HFFc6 (cell line): Measurements from ENCODE around the gene SLC28A1. TPM values are rescaled to one million over a fixed set of nuclear protein-coding genes. Genes with fewer than 3 reads are reported as not detected.

Experiments used
- DNase-seq: peaks from one replicate; pipeline ENCODE4 v3.0.0-alpha.2; 2018
- H3K27ac Mint-ChIP-seq: 2 replicates; pipeline ENCODE4 v1.8.0; 2020; ENCODE audit warnings: mild to moderate bottlenecking, mixed read lengths
- H3K27me3 Mint-ChIP-seq: 2 replicates; pipeline ENCODE4 v1.8.0; 2021; ENCODE audit warnings: mild to moderate bottlenecking, moderate library complexity, mixed read lengths; ENCODE audit not compliant: insufficient read depth
- H3K36me3 Mint-ChIP-seq: 2 replicates; pipeline ENCODE4 v1.8.0; 2021; ENCODE audit warnings: low read depth, mixed read lengths
- H3K4me1 Mint-ChIP-seq: 2 replicates; pipeline ENCODE4 v1.8.0; 2020; ENCODE audit warnings: low read depth, mixed read lengths
- H3K4me3 Mint-ChIP-seq: 2 replicates; pipeline ENCODE4 v1.8.0; 2020; ENCODE audit warnings: mild to moderate bottlenecking, moderate library complexity, mixed read lengths
- H3K9me3 Mint-ChIP-seq: 2 replicates; pipeline ENCODE4 v1.8.0; 2020; ENCODE audit warnings: mild to moderate bottlenecking, mixed read lengths
- total RNA-seq, 6 experiments: library from RNA; stranded (reverse); fragmentation: NEBNext Ultra II Directional; extraction: Animal tissue kit (Norgen Biotek cat#: 25700); gene quantifications; 2 replicates in 1 of 6; 3 replicates in 5 of 6; pipeline ENCODE4 v1.2.3, GENCODE V29; 2021
- TF ChIP-seq, protein P1 (sequence below): fragments of 200-600 bp; sonication (generic); IDR thresholded peaks from 2 replicates; pipeline ENCODE4 v1.5.0; 2021; ENCODE audit warnings: antibody characterized with exemption, mild to moderate bottlenecking

The SLC28A1 gene
- total RNA-seq, 6 experiments from 2014 or later: not detected

DNA sequence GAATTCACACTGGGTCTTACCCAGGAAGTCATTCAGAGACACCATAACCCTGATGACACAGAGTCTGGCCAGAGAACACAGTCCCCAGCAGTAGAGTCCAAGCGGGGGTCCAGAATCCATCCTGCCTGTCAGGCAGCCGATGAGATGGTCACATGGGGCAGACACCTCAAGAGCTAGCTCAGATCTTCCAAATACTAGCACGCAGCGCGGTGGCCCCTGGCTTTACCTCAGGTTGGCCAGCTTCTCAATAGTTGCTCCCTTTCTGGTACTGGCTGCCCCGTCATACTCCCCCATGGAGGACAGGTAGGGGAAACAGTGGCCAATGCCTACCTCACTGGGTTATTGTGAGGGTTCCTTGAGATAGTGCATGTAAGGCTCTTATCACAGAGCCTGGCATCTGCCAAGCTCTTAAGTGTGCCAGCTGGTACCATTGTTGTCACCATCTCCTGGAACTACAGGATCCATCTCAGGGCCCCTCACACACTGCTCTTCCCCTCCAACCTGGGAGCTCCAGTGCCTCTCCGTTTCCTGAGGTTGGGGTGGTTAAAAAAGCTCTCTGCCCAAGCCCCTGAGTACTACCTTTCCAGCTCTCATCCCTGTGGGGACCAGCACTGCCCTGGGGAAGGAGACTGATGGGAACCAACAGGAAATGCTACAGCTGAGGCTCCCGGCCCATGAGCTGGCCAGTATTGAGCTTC, 3.5 kb upstream of the SLC28A1 start:
- TF ChIP-seq, protein P1, sequence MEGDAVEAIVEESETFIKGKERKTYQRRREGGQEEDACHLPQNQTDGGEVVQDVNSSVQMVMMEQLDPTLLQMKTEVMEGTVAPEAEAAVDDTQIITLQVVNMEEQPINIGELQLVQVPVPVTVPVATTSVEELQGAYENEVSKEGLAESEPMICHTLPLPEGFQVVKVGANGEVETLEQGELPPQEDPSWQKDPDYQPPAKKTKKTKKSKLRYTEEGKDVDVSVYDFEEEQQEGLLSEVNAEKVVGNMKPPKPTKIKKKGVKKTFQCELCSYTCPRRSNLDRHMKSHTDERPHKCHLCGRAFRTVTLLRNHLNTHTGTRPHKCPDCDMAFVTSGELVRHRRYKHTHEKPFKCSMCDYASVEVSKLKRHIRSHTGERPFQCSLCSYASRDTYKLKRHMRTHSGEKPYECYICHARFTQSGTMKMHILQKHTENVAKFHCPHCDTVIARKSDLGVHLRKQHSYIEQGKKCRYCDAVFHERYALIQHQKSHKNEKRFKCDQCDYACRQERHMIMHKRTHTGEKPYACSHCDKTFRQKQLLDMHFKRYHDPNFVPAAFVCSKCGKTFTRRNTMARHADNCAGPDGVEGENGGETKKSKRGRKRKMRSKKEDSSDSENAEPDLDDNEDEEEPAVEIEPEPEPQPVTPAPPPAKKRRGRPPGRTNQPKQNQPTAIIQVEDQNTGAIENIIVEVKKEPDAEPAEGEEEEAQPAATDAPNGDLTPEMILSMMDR: no peak
- Mint-ChIP-seq H3K36me3 (no peaks in the 10 kb centered on the region), H3K27ac (no peak overlapping the region), H3K9me3 (no peaks in the 10 kb centered on the region), H3K27me3 (peaks cover 15% of the 10 kb centered on the region), H3K4me1 (no peaks in the 10 kb centered on the region), H3K4me3 (no peak overlapping the region)
- no peak for DNase-seq

DNA sequence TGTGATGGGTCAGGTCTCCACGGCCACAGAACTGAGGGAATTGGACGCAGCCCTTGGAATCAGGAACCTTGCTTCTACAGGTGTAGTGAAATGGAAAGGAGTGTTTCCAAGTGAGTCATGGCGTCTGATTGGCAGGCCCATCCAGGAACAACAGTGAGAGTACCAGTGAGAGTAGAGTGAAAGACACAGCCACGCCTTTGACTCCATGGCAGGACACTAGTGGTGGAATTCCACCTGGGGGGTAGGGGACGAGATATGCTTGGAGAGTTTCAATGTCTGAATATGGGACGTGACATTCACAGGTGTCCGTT, 3.0 kb upstream of the SLC28A1 start:
- Mint-ChIP-seq H3K27me3 (peaks cover 15% of the 10 kb centered on the region), H3K9me3 (no peaks in the 10 kb centered on the region), H3K27ac (no peak overlapping the region), H3K4me1 (no peaks in the 10 kb centered on the region), H3K4me3 (no peak overlapping the region), H3K36me3 (no peaks in the 10 kb centered on the region)
- DNase-seq: no peak
- TF ChIP-seq, protein P1: no peak

DNA sequence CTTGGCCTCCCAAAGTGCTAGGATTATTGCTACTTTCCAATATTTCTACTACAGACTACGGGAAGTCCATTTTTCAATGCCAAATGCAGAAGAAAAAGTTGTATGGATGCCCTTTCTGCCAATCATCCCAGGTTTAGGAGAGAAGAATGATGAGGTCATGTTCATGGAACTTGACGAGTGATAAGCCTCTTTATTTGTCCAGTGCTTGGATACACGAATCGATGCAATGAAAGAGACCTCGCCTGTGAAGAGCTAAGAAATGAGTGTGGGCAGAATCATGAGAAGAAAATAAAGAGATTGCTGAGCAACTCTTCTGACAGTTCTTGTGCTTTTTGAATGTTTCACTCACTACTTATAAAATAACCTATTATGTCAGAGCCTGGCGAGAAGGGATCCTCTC, 996 bp upstream of the SLC28A1 start:
- TF ChIP-seq, protein P1: no peak
- DNase-seq: no peak
- no peaks in the 10 kb centered on the region for H3K36me3 Mint-ChIP-seq
- no peak overlapping the region for H3K27ac Mint-ChIP-seq
- H3K4me1 Mint-ChIP-seq: peaks cover 5% of the 10 kb centered on the region; the same call in 1 of the 2 replicates
- H3K9me3 Mint-ChIP-seq: no peaks in the 10 kb centered on the region
- peaks cover 17% of the 10 kb centered on the region for H3K27me3 Mint-ChIP-seq
- H3K4me3 Mint-ChIP-seq: no peak overlapping the region

DNA sequence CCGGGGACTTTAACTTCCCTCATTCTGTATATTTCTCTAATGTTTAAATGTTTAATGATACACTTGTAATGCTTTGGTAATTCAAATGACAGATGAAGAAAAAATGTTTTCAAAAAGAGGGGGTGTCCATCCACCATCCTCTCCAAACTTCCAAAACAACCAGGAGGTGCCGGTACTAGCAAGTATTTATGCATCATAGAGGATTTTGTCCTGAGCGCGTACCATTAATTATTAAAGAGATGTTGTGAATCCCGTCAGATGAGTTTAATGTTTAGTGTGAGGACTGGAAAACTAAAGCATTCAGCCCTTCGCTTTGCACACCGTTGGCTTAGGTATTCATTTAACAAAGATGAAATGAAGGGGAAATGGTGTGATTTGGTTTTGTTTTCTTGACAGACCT, 1.3 kb downstream of the SLC28A1 start:
- no peak for DNase-seq
- no peak overlapping the region for H3K27ac Mint-ChIP-seq
- TF ChIP-seq, protein P1: no peak
- no peaks in the 10 kb centered on the region for H3K36me3 Mint-ChIP-seq
- H3K9me3 Mint-ChIP-seq: no peaks in the 10 kb centered on the region
- H3K27me3 Mint-ChIP-seq: peaks cover 13% of the 10 kb centered on the region
- no peak overlapping the region for H3K4me3 Mint-ChIP-seq
- H3K4me1 Mint-ChIP-seq: peaks cover 5% of the 10 kb centered on the region; the same call in 1 of the 2 replicates

DNA sequence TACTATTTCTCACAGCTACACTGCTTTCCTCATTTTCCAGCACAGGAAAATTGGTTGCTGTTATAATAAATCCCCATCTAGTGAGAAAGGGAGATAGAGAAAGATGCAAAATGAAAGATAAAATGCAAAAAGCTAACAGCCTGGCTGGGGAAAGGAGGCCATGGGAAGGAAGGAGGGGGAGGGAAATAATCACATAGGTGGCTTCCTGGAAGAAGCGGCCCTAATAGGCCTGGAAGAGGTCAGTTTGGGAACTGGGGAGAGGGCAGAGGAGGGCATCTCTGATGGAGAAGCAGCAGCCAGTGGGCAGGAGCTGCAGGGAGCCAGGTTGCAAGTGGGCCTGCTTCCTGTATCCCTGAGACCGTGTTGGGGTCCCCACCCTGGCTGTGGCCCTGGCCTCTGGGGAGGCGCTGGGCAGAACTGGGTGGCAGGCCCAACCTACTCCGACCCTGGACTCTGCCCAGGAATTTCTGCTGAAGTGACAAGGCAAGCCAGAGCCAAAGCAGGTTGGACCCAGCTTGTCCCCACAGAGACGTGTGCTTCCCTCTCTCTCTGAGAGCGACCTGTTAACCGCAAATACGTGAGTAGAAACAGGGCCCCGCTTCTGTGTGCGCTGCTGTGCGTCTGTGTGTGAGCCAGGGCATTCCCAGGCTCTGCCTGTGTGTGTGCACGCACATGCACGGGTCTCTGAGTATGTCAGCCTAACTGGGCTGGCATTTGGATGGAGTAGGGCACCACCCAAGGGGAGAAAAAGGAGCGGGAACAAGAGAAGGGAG, 1.9 kb downstream of the SLC28A1 start:
- Mint-ChIP-seq H3K9me3 (no peaks in the 10 kb centered on the region), H3K27me3 (peaks cover 9% of the 10 kb centered on the region), H3K36me3 (no peaks in the 10 kb centered on the region), H3K4me3 (no peak overlapping the region), H3K27ac (no peak overlapping the region), H3K4me1 (peaks cover 5% of the 10 kb centered on the region; the same call in 1 of the 2 replicates)
- no peak for DNase-seq
- TF ChIP-seq, protein P1: no peak
